ENCODE results near the gene OR6S1.

OR6S1 gene

GRCh38 chr14:20652996-20653975 lies 11.8 kb upstream of the OR6S1 start (continued):
- TF ChIP-seq ZNF610 (tag by site-specific recombination; IDR thresholded peaks at IDR 0.05; ENCODE audit: borderline replicate concordance) (no peak), ZNF133 (tag by site-specific recombination; IDR thresholded peaks at IDR 0.05) (no peak), ZNF658 (tag by site-specific recombination; IDR thresholded peaks at IDR 0.05) (no peak), ZBTB49 (tag by site-specific recombination; IDR thresholded peaks at IDR 0.05; ENCODE audit: low read depth) (no peak), ZNF521 (tag by site-specific recombination; IDR thresholded peaks at IDR 0.05) (no peak), ZNF121 (tag by site-specific recombination; IDR thresholded peaks at IDR 0.05) (no peak), ZNF138 (tag by site-specific recombination; IDR thresholded peaks at IDR 0.05; ENCODE audit: borderline replicate concordance) (no peak), ZBTB10 (tag by site-specific recombination; IDR thresholded peaks at IDR 0.05) (no peak), ZNF48 (tag by site-specific recombination; IDR thresholded peaks at IDR 0.05) (no peak), ZSCAN5A (tag by site-specific recombination; IDR thresholded peaks at IDR 0.05) (peak; percentile 69; the same call in 1 of the 2 replicates), ZNF391 (tag by site-specific recombination; IDR thresholded peaks at IDR 0.05; ENCODE audit: borderline replicate concordance, low read depth) (0 out of 2 replicates have a peak, but pooled peaks have one; percentile 41), SP2 (tag by site-specific recombination; IDR thresholded peaks at IDR 0.05) (peak; percentile 50), OVOL3 (tag by site-specific recombination; IDR thresholded peaks at IDR 0.05) (no peak), ZBTB26 (tag by site-specific recombination; optimal IDR thresholded peaks at IDR 0.05) (peak; percentile 23), ZNF777 (tag by site-specific recombination; IDR thresholded peaks at IDR 0.05; ENCODE audit: borderline replicate concordance) (no peak), PRDM10 (tag by site-specific recombination; IDR thresholded peaks at IDR 0.05) (peak; percentile 78), ZNF530 (tag by site-specific recombination; IDR thresholded peaks at IDR 0.05; ENCODE audit: low read depth) (no peak), ZNF830 (tag by site-specific recombination; IDR thresholded peaks at IDR 0.05; ENCODE audit: low read depth) (no peak), GLI4 (tag by site-specific recombination; IDR thresholded peaks at IDR 0.05) (no peak), MEIS1 (CRISPR knock-in tag; IDR thresholded peaks at IDR 0.05; ENCODE audit: borderline replicate concordance) (no peak), SP3 (tag by site-specific recombination; IDR thresholded peaks at IDR 0.05) (peak; percentile 40), GLI2 (tag by site-specific recombination; IDR thresholded peaks at IDR 0.05; ENCODE audit: borderline replicate concordance, low read depth) (no peak), ZNF112 (tag by site-specific recombination; IDR thresholded peaks at IDR 0.05) (no peak), KLF9 (tag by site-specific recombination; IDR thresholded peaks at IDR 0.05; ENCODE audit: low read depth) (no peak), ZNF398 (tag by site-specific recombination; IDR thresholded peaks at IDR 0.05) (peak; percentile 58)

Data from HEK293 (cell line).